Fibroblast of villous mesenchyme (primary cell): ENCODE results near the gene NKIRAS2. TPM values are rescaled to one million over a fixed set of nuclear protein-coding genes. Genes with fewer than 3 reads are reported as not detected.

Experiments used
- DNase-seq: peaks from one replicate; pipeline ENCODE4 v3.0.0-alpha.2; 2010; ENCODE audit warnings: low read depth
- H3K4me3 ChIP-seq: 2 replicates; pipeline ENCODE4 v1.5.1; 2011; ENCODE audit warnings: low read depth, mild to moderate bottlenecking, low read length
- total RNA-seq: library from RNA; depleted of rRNA; stranded (reverse); fragments of >200 nt; gene quantifications from 2 replicates; pipeline ENCODE4 v1.2.3, GENCODE V29; 2012
- TF ChIP-seq, protein P1 (sequence below): IDR thresholded peaks from 2 replicates; pipeline ENCODE4 v1.5.1; 2012; ENCODE audit warnings: low read depth, mild to moderate bottlenecking, low read length; ENCODE audit not compliant: insufficient read depth

Gene NKIRAS2
- total RNA-seq, 1 donor: 35.8 TPM

DNA sequence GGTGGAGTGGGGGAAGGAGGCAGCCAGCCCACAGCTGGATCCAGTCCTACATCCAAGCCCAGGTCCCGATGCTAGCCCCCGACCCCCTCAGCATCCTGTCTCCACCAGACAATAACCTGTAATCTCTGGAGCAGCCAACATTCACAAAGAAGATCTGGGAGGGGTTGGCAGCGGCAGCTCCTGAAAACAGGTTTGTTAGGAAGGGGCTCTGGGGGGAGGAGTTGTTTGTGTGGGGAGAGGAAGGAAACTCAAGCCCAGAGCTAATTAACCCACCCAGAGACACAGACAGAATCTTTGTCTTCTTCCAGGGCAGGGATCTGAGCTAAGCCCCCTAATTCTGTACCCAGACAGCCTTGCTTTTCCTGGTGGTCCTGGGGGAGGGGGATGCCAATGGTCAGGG lies 35.1 kb downstream of the NKIRAS2 start:
- H3K4me3 ChIP-seq: no peak overlapping the region
- TF ChIP-seq, protein P1, sequence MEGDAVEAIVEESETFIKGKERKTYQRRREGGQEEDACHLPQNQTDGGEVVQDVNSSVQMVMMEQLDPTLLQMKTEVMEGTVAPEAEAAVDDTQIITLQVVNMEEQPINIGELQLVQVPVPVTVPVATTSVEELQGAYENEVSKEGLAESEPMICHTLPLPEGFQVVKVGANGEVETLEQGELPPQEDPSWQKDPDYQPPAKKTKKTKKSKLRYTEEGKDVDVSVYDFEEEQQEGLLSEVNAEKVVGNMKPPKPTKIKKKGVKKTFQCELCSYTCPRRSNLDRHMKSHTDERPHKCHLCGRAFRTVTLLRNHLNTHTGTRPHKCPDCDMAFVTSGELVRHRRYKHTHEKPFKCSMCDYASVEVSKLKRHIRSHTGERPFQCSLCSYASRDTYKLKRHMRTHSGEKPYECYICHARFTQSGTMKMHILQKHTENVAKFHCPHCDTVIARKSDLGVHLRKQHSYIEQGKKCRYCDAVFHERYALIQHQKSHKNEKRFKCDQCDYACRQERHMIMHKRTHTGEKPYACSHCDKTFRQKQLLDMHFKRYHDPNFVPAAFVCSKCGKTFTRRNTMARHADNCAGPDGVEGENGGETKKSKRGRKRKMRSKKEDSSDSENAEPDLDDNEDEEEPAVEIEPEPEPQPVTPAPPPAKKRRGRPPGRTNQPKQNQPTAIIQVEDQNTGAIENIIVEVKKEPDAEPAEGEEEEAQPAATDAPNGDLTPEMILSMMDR: no peak
- DNase-seq: no peak

DNA sequence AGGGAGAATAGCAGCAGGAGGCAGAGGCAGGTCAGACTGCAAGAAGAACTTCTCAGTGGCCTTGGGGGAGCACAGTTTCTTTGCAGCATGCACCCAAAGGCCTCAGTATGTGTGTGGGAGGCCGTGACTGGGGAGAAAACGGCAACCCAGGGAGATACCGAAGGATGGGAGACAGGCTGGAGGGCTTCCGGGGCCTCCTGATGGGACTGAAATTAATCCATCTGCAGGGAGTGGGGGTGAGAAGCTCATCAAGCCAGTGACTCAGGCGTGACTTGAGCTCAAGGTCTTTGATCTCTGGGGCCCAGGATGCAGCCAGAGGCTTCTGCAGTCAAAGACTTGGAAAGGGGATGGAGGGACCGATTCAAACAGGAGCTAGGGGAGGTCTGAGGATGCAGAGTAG lies 35.6 kb downstream of the NKIRAS2 start:
- DNase-seq: no peak
- TF ChIP-seq, protein P1: no peak
- no peak overlapping the region for H3K4me3 ChIP-seq

DNA sequence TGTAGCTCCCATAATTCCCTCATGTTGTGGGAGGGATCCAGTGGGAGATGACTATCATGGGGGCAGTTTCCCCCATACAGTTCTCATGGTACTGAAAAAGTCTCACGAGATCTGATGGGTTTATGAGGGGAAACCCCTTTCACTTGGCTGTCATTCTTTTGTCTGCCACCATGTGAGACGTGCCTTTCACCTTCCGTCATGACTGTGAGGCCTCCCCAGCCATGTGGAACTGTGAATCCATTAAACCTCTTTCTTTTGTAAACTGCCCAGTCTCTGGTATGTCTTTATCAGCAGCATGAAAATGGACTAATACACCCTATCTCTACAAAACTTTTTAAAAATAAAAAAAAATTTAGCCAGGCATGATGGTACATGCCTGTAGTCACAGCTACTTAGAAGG lies 36.7 kb downstream of the NKIRAS2 start:
- DNase-seq: no peak

DNA sequence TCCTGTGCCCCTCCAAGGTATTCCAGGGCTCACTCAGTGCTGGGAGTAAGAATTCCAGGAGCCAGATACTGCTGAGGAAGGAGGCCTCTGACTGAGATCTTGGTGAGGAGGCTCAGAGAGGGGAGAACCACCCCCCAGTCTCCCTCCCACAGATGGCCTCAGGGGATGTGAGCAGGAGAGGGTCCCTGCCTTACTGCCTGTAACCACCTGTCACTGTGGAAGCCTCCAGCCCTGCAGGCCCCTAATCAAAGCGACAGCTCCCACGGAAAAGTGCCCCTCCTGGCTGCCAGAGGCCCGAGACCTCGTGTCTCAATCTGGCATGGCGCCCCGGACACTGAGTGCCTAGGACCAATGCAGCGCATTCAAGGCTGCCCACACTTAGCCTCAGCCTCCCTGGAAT lies 38.2 kb downstream of the NKIRAS2 start:
- H3K4me3 ChIP-seq: no peak overlapping the region
- TF ChIP-seq, protein P1: no peak
- no peak for DNase-seq

More for the DNA sequence above, 36.7 kb downstream of the NKIRAS2 start:
- TF ChIP-seq, protein P1: no peak
- no peak overlapping the region for H3K4me3 ChIP-seq

DNA sequence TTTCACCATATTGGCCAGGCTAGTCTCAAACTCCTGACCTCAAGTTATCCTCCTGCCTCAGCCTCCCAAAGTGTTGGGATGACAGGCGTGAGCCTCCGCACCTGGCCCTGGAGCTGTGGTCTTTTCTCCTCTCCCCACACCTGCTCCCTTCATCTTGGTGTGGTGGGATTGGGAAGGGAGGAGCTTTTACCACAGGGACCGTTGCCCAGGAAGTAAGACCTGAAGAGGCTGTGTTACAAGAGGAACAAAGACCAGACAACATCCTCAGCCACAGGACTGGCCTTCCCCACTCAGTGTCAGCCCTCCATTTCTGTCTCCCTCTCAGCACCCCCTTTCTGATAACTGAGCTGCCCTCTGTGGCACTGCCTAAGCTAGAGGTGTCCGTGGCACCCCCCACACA lies 39.9 kb downstream of the NKIRAS2 start:
- no peak for DNase-seq
- TF ChIP-seq, protein P1: no peak

DNA sequence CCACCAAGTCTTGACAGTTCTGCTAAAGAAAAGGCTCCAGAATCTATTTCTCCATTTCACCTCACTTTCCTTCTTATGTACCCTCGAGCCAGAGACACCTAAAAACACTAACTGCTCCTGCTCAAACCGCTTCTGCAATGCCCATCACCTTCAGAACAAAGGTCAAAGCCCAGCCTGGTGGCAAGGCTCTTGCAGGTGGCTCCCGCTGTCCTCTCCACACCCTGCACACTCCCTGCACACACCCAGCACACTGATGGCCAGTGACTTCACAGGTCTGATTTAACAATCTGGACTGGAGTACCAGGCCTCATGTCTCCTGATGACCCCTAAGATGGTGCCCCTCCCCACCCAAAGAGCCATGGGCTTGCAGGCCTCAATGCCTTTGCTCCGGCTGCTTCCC lies 40.3 kb downstream of the NKIRAS2 start:
- no peak overlapping the region for H3K4me3 ChIP-seq
- TF ChIP-seq, protein P1: no peak
- no peak for DNase-seq

More for the DNA sequence above, 39.9 kb downstream of the NKIRAS2 start:
- no peak overlapping the region for H3K4me3 ChIP-seq
